NOMO-1 (cell line): Measurements from ENCODE around the gene NENF.
"Not testable (repeated sequence)": the region's sequence is repeated elsewhere in the genome, so short reads cannot be mapped to it uniquely, and the experiment has no call there.

Experiments
- DNase-seq, 2 experiments: peaks; one replicate each; lab custom pipeline; 2025; ENCODE audit not compliant: unreplicated experiment in 2 of 2; lab: John Stamatoyannopoulos, UW

NENF gene

DNA sequence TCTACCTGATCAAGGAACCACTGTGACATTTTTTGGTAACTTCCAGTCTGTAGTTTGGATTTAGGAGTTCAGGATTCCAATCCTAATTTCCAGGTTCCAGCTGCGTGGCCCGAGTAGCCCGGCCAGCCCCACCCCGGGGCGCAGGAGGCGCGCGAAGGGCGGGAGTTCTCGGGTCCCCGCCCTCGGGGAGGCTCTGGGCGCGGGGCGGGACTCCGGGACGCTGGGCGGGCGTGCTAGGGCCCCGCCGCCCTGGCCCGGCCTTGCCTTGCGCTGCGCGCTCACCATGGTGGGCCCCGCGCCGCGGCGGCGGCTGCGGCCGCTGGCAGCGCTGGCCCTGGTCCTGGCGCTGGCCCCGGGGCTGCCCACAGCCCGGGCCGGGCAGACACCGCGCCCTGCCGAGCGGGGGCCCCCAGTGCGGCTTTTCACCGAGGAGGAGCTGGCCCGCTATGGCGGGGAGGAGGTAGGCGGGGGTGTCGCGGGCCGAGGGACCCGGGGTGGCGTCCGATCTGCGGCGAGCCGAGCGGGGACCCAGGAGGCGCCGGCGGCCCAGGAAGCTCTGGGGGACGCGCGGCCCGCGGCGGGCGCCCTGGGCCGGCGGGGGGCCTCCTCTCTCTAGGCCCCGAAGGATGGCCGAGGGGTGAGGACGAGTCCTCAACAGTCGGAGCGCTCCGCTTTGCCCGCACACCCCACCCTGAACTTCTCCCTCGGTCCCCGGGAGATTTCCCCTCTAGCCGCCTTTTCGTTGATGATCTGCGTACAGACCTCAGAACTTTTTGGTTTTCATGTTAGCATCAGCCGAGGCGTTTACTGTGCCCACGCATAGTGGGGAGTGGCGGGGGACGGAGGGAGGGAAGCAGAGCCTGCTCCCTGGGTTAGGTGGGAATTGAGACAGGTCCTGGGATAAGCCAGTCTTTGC is at the start of gene NENF:
NENF (plus strand) TSS at position 260 of the 916 bp plus-strand sequence; CDS start at position 284, 24 bp downstream.
- peak; percentile 72 to 84 for DNase-seq

DNA sequence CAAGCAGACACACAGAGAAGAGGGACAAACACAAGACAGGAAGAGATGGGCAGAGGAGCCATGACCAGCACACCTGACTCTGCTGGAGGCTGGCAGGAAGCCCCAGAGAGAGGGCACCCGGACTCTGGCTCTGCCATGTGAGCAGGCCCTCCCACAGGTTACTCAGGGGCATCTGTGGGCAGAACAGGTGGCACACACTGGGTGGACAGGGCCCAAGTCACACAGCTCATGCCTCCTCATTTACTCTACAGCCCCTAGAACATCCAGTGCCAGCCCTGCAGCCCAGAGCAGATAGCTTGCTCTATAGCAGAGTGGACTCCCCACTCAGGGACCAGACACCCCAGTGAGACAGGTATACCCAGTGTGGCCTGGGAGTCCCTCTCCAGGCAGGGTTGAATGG is 46.7 kb upstream of the NENF start:
- no peak for DNase-seq

DNA sequence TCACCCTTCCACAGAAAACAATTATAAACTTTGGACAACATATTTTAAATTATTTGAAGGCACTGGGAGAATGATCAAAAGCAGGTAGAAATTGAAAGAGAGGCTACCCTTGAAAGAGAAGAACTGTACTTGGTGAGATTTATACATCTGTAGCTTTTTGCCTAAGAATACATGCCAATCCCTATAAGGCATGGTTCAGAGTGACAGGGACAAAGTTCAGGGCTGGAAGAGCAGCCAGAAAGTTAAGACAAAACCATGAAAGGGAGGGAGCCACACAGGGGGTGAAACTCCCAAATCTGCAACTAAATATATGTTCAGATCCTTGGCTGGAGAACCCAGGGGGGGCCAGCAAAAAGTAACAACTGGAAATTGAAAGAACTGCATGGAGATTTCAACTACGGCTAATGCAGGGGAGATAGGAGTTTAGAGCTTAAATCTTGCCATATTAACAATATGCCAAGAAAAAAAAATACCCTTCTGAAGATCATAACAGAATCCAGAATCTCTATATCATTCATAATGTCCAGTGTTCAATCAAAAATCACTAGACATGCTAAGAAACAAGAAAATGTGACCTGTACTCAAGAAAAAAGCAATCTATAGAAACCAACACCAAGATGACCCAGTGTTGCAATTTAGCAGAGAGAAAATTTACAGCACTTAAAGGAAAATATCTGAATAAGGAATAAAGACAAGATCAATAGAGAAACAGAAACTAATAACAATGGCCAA is 43.6 kb upstream of the NENF start:
- no peak for DNase-seq

DNA sequence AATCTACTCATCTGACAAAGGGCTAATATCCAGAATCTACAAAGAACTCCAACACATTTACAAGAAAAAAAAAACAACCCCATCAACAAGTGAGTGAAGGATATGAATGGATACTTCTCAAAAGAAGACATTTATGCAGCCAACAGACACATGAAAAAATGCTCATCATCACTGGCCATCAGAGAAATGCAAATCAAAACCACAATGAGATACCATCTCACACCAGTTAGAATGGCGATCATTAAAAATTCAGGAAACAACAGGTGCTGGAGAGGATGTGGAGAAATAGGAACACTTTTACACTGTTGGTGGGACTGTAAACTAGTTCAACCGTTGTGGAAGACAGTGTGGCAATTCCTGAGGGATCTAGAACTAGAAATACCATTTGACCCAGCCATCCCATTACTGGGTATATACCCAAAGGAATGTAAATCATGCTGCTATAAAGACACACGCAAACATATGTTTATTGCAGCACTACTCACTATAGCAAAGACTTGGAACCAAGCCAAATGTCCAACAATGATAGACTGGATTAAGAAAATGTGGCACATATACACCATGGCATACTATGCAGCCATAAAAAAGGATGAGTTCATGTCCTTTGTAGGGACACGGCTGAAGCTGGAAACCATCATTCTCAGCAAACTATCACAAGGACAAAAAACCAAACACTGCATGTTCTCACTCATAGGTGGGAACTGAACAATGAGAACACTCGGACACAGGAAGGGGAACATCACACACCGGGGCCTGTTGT is 36.9 kb upstream of the NENF start:
- not testable (repeated sequence) for DNase-seq

DNA sequence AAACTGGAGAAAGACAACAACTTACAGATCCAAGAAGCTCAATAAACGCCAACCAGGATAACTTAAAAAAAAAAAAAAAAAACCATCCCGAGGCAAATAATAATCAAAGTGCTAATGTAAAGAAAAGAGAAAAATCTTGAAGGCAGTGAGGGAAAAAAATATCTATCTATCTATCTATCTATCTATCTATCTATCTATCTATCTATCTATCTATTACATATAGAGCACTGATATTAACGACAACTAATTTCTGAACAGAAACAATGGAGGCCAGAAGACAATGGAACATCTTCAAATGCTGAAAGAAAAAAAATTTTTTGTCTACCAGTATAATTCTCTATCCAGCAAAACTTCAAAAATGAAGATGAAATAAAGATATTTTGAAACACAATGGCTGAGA is 36.1 kb upstream of the NENF start:
- DNase-seq, result no peak

DNA sequence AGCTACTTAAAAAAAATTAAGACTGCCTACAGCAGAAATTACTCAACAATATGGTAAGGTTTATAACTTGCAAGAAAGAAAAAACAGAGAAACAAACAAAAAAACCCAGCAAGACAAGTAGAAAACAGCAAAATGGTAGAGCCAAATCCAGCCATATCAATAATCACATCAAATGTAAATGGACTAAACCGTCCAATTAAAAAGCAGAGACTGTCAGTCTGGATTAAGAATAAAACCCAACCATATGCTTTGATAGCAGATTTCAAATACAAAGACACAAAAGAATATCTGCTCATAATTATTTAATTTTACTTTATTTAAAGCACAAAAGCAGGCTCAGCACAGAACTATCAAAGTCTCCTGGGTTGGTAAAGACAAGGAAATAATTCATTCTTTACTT is 35.5 kb upstream of the NENF start:
- DNase-seq, result no peak

DNA sequence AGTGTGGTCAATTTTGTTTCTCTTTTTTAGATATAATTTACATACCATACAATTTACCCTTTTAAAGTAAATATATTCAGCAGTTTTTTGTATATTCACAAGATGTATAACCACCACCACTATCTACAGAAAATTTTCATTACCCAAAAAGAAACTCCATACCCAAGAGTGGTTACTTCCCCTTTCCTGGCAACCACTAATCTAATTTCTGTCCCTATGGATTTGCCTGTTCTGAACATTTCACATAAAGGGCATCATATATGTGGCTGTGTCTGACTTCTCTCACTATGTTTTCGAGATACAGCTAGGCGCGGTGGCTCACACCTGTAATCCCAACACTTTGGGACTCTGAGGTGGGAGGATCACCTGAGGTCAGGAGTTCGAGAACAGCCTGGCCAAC is 31.7 kb upstream of the NENF start:
- DNase-seq, result no peak

DNA sequence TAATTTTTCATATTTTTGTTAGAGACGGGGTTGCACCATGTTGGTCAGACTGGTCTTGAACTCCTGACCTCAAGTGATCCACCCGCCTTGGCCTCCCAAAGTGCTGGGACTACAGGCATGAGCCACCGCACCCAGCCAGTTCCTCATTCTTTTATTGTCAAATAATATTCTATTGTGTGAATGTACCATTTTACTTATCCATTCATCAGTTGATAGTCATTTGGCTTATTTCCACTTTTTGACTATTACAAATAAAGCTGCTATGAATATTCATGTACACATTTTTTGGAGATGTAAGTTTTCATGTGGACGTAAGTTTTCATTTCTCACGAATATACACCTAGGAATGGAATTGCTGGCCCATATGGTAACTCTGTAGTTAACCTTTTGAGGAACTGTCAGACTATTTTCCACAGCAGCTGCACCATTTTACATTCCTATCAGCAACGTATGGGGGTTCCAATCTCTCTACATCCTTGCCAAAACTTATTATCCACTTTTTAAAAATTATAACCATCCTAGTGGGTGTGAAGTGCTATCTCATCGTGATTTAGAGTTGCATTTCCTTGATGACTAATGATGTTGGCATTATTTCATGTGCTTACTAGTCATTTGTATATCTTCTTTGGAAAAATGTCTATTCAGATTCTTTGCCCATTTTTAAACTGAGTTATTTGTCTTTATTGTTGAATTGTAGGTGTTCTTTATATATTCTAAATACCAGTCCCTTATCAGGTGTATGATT is 30.7 kb upstream of the NENF start:
- no peak for DNase-seq

DNA sequence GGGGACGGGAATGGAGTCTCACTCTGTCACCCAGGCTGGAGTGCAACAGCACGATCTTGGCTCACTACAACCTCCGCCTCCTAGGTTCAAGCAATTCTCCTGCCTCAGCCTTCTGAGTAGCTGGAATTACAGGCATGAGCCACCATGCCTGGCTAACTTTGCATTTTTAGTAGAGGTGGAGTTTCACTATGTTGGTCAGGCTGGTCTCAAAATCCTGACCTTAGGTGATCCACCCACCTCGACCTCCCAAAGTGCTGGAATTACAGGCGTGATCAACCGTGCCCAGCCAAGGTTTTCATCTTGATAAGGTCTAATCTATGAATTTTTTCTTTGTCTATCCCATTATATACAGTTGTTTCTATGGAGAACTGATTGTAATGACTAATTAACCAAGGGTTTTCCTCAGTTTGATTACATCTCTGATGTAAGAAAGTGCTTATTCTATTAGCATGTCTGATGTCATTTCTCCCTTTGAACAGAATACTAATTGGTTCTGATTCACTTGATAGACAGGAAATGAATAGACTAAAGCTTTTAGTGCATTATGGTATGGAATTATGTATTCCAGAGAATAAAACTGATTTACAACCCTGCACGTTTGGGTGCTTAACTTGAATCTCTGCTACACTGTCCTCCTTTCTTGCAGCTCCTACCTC is 29.9 kb upstream of the NENF start:
- no peak for DNase-seq

DNA sequence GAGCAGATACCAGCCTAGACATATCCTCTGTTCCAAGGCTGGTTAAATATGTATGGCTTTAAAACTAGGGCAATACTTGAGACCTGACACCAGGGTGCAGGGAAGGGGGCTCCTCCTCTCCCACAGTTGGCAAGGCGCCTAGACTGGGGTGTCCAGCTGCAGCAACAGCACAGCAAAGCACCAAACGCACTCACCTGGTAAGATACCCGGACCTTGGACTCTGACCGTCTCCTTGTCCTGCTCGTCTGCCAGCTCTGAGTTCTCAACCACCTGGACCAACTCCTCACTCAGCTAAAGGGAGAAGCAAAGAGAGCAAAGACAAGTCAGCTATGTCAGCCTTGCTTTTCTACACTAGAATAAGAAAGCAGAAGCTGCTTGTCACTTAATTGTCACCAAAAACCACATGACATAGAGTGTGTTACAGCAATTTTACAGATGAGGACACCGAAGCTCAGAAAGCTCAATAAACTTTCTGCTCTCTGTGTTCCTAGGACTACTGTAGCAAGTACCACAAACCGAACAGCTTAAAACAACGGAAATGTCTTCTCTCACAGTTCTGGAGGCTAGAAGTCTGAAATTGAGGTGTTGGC is 22.4 kb upstream of the NENF start:
- DNase-seq, result peak; percentile 23 to 83

DNA sequence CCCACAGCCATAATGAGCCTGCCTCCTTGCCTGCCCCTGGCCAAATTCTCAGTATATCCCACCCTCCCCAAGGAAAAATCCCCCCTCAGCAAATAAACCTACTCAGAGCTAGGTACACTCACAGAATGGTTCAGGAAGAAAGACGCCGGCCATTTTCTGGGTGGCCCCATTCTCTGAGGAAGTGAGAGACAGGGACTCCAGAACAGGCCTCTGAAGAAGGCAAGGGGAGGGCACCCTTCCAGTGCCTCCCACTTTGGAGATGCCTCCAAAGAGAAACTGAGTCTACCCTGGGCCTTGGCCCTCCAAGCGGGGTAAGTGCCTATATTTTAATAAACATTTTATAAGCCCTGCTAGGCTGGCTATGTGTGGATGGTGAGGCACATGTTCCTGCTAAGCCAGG is 20.3 kb upstream of the NENF start:
- DNase-seq, result peak in 1 of 2 experiments; percentile 1

DNA sequence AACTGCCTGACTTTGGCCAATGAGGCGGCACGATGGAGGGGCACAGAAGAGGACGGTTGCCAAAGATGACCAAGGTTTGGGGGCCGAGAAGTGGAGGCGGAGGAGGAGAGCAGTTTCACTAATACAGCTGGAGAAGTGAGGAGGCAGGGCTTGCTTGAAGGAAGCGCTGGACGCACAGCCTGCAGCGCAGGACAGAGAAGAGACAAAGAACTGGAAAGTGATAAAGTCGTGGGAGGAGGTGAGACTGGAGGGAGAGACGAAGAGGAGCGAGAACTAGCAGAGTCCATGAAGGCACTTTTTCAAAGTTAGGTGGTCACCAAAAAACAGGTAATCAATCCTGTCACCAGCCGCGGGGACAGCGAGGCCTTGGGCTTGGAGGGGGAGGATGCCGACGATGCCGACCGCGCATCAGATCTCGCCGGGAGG is 18.8 kb upstream of the NENF start:
- DNase-seq, result peak in 1 of 2 experiments; percentile 21

DNA sequence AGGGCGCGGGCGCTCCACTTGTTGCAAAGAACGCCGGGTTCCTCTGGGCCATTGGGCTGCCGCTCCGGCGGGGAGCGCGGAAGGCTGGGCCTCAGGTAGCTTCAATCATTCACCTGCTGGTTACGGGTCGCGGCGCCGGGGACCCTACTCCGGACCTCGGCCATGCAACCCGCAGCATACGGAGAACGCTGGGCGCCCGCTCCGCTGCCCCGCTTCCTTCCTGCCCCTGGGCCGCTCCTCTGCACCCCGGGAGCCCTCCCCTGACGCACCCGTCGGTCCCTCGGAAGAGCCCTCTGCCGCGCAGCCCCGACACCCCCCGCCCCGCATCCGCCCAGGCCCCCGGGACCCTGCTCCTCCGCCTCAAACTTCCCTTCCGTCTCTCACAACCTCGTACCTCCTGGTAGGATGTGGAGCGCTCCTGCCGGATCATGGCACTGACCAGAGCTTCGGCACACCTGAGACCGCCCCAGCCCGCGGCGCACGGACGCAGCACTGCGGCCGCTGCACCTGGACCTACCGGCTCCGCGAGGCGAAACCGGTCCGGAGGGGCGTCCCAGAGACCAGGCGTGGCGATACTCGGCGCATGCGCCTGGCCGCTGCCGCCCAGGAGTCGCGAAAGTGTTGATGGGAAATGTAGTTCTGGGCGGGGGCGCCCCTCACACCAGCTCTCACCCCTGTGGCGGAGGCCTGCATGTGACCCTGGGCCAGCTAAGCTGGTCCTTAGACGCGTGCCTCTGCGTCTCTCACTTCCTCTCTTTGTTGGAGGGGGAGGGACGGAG is 18.2 kb upstream of the NENF start, which contains the start of gene PACC1:
PACC1 (minus strand) TSS at position 559 of the 779 bp plus-strand sequence; CDS start at position 430, 129 bp downstream.
- DNase-seq, result peak; percentile 98 to 99

DNA sequence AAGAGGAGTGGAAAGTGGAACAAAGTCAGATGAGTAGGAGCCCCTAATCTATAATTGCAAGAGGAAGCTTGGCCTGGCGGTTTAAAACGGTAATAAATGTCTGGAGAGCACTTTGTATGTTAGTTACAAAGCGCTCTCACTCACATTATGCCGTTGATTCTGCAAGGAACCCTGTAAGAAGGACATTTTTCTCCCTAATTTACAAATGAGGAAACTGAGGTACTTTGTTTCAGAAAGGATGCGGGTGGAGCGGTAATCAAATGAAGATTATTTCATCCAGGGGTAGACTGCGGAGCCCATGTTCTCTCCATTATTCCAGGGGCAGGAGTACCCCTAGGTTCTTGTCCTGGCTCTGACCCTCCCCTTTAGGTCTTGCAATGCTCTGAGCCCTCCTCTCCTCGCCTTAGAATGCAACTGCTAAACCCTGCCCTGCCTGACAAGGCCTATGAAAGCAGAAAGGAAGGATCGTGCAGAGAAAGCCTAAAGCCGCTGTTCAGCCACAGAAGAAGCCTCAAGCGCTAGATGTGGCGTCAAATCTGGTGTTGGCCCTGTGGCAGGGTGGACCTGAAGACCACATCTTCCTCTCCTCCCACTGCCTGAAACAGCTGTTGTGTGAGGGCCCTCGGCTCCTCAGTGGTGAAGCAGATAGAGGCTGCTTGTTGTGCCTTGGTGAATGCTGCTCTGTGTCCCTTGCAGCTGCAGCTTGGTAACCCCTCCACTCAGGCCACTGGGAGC is 17.4 kb upstream of the NENF start:
- DNase-seq, result peak; percentile 48 to 53

DNA sequence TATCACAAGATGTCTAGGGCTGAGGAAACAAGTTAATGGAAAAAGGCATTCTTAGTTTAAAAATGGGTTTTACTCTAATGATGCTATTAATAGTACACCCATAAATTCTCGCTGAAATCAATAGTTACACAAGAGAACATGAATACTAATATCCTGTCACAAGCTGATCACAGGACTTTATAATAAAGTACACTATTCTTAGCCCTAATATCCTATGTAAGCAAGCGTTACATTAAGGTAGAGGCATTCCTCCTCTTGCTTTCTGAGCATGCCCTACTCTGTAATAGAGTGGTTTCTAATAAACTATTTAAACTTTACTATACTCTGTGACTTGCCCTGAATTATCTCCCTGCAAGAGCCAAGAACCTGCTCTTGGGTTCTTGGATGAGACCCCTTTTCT is 11.6 kb upstream of the NENF start:
- no peak for DNase-seq

DNA sequence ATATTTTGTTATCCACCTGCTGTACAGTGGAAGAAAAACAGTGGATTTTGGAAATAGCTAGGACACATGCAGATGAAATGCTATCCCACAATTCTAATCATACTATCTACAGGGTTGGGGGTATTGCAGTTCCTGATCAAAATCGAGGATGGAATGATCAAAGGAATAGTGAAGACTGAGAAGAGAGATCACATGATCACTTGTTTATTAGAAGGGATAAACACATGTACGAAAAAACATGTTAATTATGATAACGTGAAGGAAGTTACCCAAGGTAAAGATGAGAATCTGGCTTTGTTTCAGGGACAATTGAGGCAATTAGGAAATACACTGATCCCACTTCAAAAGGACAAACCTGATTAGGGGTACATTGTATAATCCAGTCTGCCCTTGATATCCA is 8.8 kb upstream of the NENF start:
- DNase-seq, result no peak

DNA sequence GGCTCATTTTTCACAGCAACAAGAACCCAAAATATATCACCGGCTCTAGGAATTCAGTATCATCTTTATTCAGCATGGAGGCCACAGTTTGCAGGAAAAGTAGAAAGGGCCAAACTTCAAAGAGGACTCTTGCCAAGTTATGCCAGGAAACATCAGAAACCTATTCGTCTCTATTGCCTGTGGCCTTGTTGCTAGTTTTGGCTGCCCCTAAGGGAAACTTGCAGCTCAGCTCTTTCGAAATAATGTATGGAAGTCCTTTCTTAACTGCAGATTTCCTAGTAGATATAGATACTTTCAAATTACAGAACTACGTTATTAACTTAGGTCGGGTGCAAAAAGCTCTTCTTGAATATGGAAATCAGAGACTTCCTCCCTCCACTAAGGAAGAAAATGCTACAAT is 4.2 kb upstream of the NENF start:
- peak in 1 of 2 experiments; percentile 9 for DNase-seq

DNA sequence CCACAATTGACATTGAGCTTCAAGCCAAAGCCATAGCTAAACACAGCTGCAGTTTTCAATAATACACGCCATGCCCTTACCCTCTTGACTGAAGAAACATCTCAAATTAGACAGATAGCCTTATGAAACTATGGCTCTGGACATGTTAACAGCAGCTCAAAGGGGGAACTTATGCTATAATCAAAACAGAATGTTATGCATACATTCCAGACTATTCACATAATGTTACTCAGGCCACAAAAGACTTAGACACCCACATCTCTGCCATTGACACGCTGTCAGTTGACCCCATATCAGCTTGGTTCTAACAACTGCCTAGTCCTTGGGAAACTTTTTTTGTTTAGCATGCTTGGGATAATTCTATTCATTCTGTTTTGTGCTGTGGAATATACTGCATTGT is 2.3 kb upstream of the NENF start:
- no peak for DNase-seq
